ENCODE data around the gene RABGAP1L.

Gene RABGAP1L

DNA sequence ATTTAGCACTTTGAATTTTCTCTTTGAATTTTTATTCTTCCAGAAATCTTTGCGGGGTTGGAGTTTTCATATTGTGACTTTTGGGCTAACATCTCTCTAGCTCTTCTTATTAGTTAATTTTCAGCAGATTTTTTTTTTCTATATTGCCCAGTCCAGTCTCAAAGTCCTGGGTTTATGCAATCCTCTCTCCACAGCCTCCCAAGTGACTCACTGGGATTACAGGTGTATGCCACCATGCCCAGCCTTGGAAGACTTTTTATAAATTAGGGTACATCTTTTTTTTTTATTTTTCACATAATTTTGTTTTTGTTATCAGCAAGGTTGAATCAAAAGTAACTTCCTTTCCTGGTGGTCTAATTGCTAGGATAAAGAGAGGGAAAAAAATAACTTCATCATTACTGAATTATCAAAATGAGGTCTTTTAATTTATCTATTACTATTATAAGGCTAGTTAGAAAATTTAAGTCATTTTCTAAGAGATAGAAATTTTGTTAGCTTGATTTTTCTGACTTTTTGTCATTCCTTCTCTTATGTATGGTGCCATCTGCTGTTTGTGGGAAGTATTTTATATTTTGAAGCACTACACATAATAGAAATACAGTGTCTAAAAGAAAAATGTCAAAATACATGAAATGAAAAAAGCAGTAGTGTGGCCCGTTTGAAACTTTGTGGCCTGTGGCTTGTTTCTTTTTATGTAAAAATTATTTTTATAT, 567.0 kb downstream of the RABGAP1L start:
- peak in 1 of 2 donors; percentile 16 for DNase-seq

DNA sequence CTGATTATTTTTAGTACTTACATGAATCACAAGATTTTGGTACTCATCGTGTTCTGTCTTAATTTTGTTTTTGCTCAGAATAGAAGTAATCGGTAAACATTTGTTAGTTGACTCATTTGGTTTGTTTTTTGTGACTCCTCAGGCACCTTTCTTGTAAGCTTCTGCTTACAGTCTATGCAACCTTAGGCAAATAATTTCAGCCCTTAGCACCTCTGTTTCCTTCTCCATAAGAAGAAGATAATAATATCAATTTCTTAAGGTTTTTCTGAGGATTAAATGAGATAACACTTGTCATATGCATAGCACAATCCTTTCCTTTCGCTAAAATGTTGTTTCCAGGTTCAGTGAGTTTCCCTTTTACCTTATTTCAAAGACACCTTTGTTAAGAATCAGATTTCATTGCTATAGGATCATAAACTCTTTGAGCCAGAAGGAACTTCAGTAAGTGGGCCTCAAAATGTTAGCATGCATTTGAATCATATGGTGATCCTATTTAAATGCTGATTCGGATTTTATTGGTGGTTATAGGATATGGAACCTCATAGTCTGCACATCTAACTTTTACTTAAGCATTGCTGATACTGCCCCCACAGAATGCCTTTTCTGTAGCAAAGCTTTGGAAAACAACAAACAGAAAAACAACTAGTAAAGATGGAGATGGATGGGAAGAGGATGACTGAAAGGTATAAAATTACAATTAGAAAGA, 567.7 kb downstream of the RABGAP1L start:
- DNase-seq: no peak

DNA sequence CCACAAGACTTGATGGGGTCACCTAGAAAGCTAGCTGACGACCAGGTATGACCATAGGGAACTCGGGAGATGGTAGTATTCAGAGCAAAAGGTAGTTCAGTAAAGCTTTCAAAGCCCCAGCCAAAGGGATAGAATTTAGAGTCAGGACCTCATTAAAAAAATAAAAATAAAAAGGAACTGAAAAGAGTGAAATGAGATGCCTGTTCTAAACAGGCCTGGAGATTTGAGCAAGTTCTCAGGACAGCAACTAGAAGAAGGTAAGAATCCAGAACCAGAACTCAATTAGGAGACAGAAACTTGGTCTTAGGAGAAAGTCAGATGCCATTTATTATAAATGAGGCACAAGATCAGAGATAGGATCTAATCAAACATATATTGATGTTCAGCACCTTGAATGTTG, 575.0 kb downstream of the RABGAP1L start:
- no peak for DNase-seq

DNA sequence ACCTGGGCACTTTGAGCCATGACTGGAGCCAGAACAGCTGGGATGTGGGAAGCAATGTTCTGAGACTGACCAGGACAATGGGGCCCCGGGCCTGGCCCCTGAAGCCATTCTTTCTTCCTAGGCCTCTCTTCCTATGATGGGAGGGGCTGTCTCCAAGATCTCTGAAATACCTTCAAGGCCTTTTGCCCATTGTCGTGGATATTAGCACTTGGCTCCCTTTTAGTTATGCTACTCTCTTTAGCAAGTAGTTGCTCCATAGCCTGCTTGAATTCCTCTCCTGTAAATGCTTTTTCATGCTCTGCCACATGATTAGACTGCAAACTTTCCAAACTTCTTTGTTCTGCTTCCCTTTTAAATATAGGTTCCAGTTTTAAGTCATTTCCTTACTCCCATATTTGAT, 577.5 kb downstream of the RABGAP1L start:
- no peak for DNase-seq

DNA sequence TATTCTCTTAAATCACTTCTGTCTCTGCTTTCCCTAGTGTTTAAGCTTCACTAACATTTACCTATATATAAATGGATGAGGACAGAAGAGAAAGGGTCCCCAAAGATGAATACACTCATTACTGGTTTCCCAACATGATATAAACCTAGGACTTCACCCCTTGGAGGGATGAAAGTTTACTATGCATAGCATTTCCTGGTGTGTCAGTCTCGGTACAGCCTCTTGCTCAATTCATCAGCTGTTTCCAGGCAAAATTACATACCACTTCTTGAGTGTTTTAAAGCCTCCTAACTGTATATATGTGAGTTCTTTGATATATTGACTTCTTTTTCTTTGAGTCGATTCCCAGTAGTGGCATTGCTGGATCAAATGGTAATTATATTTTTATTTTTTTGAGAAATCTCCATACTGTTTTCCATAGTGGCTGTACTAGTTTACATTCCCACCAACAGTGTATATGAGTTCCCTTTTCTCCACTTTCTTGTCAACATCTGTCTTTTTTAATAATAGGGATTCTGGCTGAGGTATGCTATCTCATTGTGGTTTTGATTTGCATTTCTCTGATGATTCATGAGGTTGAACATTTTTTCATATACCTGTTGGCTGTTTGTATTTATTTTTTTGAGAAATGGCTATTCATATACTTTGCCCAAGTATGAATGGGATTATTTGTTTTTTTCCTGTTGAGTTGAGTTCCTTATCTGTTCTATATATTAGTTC, 581.1 kb downstream of the RABGAP1L start:
- DNase-seq: no peak

DNA sequence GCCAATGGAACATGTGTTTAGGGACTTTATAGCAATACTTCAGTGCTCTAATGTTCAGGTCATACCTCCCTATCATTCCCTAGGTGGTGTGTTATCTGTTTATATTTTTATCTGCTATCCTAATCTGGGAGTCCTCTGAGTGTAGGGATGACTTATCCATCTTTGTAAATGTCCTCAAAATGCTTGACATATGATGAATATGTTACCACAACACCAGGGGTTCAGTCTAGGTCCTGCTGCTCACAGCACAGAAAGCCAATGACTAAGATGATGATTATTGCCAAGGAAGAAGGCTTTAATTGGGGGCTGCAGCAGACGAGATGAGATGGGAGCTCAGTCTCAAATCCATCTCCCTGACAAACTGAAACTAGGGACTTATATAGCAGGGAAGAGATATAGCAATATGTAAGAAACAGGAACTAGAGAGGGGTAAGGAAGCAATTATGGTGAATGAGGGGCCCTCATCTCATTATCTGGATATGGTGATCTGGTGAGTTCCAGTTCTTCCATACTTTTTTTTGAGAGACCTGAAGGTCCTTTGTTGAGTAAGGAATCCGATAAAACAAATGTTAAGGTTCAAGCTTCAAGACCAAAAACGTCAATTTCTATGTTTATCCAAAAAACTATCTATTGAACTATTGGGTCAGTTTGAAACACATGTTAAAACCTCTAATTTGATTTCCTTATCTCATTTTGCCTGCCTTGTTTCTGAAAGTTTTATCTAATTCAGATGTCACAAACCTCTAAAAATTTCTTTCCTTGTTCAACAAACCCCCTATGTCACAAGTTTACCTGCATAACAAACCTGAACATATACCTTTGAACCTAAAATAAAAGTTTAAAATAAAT, 583.7 kb downstream of the RABGAP1L start:
- no peak for DNase-seq

DNA sequence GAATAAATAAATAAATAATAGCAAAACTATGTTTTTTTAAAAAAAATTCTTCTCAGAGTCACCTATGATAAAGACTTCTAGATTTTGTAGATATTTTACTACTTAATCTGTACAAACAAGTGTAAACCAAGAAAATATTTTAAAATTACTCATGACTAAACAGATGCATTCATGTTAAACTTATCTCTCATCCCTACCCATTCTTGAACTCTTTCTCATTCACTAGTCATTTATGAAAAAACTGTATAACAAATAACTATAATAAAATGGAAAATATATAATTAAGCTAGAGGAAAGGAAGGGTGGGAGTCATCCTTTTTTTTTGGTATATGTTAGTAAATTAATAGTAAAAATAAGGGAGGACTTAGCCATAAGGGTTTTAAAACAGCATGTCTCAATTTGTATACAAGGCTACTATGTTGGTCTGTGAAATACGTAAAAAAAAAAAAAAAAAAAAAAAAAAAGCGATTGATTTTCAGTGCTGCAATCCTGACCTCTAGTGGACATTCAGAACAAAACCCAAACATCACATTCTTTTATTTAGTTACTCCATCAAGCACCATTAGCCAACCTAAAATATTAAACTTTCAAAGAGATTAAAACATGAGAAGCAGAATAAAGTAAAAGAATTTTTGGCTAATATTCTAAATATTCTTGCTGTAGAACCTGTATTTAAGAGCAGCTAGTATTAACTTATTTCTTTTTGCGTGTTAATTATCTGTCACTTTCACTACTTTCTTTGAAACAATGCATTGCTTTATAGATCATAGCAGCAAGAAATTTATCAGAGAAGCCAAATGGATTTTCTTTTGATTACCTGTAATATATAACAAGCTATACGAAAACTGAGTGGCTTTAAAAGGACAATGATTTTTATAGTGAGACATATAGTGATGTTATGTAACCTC, 584.6 kb downstream of the RABGAP1L start:
- peak in 1 of 2 donors; percentile 49 for DNase-seq

DNA sequence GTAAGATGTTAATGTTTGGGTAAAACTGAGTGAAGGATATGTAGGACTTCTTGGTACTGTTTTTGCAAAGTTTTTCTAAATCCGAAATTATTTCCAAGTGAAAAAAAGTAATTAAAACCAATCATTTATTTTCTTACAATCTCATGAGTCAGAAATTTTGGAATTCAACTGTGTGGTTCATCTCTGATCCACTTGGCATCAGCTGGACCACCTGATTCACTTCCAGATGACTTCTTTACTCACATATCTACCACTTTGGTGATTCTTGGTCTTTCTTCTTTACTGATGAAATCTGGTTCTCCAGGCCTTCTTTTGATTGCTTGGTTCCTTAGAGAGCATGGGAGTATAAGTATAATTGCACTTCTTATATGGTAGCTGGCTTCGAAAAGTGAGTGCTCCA, 585.6 kb downstream of the RABGAP1L start:
- DNase-seq: no peak

DNA sequence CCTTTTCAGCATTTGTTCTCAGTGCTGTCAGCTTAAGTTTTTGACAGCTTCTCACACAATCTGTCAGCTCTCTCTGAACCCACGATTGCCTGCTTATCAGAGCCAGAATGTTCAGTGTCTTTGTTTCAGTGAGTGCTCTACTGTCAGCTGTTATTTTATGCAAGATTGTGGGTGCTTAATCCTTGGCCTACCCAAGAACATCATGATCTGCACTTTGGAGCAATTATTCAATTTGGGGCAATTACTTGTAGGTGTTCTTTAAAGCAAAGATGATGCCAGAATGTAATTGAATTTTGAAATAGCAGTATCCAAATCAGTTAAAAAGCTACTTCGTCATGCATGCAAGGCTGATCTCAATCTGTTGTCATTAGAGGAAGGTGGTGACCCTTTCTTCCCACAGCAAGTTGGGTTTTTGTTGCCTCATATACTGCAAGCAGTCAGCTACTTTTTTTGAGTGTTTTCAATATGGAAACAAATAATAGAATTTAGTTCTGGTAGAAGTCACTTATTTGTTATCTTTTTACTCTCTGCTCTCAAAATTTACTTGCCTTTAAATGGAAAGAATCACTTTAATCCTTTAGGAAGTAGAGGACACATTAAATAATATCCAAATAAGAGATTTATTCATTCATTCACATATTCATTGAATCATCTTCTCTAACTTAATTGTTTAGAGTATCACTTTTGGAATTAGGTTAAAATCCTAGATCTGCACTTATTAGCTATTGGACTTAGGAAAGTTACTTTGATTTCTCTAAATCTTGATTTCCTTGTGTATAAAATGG, 586.9 kb downstream of the RABGAP1L start:
- no peak for DNase-seq

DNA sequence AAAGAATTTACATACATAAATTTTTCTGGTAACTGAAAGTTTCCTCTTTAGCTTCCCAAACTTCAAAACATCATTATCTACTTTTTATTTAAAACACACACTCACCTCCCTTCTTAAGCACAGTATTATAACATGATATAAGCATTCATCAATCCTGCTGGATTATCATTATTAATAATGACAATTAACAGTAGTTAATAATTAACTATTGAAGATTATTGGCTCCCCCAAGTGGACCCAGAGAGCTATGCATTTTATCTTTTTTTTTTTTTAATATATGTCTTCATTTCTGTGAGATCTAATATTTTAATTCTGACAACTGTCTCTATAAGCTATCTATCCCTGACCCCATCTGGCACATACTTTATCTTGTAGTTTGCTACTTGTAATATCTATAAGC, 588.3 kb downstream of the RABGAP1L start:
- DNase-seq: no peak

DNA sequence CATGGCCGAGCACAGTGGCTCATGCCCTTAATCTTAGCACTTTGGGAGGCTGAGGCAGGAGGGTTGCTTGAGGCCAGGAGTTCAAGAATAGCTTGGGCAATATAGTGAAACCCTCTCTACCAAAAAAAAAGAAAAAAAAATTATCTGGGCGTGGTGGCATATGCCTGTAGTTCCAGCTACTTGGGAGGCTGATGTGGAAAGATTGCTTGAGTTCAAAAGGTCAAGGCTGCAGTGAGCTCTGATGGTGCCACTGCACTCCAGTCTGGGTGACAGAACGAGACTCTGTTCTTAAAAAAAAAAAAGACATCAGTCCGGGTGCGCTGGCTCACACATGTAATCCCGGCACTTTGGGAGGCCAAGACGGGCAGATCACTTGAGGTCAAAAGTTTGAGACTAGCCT, 589.3 kb downstream of the RABGAP1L start:
- DNase-seq: no peak

DNA sequence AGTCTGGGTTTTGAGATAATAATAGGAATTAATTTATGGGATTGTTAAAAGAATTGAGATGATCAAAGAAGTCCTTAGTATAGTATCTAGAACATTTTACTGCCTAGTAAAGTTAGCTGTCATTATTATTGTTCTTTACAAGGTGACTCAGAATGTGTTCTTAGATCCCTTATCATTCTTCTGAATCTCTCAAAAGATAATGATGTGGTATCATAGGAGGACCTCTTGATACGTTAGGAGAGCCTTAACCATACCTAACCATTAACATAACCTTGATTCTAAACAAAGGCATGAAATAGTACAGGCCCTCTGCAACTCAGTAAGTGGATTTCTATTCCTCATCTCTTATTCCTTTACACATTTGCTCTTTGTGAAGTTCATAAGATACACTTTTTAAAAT, 593.8 kb downstream of the RABGAP1L start:
- DNase-seq: no peak

DNA sequence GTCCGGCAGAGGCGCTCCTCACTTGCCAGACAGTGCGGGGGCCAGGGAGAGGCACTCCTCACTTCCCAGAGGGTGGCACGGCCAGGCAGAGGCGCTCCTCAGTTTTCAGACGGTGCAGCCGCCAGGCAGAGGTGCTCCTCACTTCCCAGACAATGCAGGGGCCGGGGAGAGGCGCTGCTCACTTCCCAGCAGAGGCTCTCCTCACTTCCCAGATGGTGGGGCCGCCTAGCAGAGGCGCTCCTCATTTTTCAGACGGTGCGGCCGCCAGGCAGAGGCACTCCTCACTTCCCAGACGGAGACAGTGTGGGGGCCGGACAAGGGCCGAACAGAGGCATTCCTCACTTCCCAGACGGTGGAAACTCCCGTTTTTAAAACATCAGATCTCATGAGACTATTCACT, 602.0 kb downstream of the RABGAP1L start:
- no peak for DNase-seq

DNA sequence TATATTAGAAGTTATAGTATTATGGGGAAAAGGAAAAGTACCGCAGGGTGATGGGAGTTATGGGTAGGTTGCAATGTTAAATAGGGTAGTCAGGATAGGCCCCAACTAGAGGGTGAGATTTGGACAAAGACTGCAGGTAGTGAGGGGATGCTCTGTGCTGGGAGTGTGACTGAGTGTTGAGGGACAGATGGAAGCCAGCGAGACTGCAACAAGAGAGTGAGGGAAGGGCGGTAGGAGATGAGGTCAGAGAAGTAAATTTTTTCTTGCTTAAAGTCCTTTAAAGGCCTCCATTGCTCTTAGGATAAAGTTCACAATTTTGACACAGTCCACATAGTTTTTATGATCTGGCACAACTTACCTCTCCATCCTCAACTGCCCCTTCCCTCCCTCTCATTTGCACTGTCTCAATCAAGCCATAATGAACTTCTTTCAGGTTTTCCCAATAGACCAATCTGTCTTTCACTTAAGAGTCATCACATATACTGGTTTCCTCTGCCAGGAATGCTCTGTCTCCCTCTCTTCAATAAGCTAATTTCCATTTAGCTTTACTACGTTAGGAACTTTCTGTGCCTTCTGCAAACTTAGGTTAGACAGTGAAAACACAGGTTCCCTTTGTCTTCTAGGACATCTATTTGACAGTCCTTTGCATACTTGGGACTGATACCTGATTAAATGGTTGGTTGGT, 602.7 kb downstream of the RABGAP1L start:
- no peak for DNase-seq

DNA sequence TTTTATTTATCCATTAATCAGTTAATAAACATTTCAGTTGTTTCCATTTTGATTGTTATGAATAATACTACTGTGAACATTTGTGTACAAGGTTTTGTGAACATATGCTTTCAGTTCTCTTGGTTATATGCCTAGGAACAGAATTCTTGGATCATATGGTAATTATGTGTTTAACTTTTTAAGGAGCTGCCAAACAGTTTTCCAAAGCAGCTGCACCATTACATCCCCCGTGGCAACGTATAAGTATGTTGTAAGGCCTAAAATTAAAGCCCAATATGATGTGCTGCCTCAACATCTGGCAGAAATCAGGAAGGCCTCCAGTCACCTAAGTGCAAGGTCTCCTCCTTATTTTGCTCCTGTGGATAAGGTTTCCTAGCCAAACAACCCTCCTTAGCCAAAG, 604.9 kb downstream of the RABGAP1L start:
- no peak for DNase-seq

DNA sequence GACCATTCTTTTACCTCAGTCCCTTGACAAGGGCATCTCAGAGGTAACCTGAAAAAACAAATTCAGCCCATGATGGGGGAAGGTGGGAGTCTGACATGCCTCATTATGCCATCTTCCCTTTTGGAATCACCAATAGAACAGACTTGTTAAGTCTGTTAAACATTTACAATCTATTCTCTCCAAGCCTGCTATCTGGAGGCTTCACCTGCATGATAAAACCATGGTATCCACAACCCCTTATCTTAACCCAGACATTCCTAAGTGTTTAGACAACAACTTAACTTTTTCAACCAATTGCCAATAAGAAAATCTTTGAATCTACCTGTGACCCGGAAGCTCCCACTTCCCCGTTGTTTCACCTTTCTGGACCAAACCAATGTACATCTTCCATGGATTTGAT, 607.4 kb downstream of the RABGAP1L start:
- DNase-seq: no peak

DNA sequence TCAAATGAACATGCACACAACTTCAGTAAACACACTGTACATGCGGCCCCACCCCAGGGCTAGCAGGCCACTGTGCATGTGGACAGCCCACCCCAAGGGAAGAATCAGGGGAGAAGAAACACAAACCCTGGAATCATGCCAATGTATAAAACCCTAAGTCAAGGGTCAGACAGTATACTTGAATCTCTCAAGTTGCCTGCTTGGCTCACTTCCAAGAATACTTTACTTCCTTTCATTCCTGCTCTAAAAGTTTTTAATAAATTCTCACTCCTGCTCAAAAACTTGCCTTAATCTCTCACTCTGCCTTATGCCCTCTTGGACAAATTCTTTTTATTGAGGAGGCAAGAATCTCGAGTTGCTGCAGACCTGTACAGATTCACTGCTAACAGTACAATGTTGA, 609.2 kb downstream of the RABGAP1L start:
- no peak for DNase-seq

DNA sequence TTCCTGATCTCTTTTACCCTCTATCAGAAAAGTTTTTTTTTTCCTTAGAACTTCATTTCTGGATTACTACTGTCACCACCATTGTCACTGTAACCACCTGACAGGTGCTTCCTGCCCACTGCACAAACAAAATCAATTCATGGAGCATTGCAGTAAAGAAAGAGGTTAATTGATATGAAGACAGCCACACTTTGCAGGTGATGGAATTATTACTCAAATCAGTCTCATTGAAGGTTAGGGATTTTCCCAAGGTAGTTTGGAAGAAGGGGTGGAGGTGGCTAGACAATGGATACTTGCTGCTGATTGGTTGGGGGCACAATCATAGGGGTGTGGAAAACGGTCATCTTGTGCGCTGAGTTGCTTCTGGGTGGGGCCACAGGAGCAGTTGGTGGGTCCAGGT, 609.6 kb downstream of the RABGAP1L start:
- DNase-seq: no peak

DNA sequence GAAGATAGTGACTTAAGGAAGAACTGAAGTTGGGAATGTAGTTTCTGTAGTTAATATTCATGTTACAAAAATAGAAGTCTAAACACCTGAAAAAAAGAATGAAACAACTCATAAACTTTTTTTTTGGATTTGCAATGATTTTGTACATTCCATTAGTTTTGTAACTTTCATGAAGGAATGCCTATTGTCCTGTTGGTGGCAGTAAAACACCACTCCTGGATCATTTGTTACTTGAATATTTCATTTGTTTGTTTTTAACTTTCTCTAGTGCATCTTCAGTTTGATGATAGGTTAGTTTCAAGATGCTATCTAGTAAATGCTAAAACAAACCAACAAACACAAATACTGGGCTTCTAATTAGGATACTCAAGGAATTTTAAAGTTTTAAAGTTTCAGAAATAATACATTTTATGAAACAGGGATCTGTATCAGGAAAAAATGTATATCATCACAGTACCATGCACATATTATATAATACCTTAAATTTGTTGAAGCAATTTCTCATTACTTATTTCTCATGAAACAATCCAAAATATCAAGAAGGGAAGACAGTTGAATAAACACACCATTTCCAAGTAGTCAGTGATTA, 610.7 kb downstream of the RABGAP1L start:
- DNase-seq: peak in 1 of 2 donors; percentile 62

DNA sequence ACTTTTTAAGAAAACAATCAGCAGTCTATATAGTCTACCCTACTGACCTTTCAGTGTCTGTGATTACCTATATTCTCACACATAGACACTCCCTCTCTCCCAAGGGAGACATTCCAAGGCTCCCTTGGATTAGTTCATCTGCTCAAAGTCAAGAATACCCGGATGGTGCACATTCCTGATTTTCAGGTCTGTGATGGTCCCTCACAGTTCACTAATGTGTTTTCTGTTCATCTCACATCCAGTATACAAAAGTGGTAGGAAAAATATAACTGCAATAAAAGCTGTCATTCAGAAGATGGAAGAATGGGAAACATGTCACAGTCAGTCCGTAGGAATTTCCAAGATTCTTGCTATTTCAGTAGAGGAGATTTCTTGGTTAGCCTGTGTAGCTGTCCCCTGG, 616.3 kb downstream of the RABGAP1L start:
- no peak for DNase-seq

Data from CD4-positive, alpha-beta T cell treated with Interleukin-1 beta for 1 hour (primary cell).